Mesodermal cell (in vitro differentiated cells): ENCODE results near the gene MCRS1.

Experiments
- H3K27ac ChIP-seq: 2 replicates; pipeline ENCODE4 v1.7.0; 2013; ENCODE audit warnings: mild to moderate bottlenecking, low read depth, low read length, moderate library complexity; ENCODE audit not compliant: severe bottlenecking
- H3K36me3 ChIP-seq: 2 replicates; pipeline ENCODE4 v1.7.1; 2013; ENCODE audit warnings: mild to moderate bottlenecking, low read length, moderate library complexity; ENCODE audit not compliant: control insufficient read depth, insufficient read depth
- H3K4me1 ChIP-seq: one replicate; pipeline ENCODE4 v1.7.1; 2013; ENCODE audit warnings: mild to moderate bottlenecking, low read length; ENCODE audit not compliant: insufficient read depth, control insufficient read depth, poor library complexity, severe bottlenecking
- H3K4me3 ChIP-seq: 2 replicates; pipeline ENCODE4 v1.7.0; 2013; ENCODE audit warnings: low read length, control low read depth, mild to moderate bottlenecking; ENCODE audit not compliant: insufficient read depth, poor library complexity, severe bottlenecking; ENCODE audit errors: extremely low read depth
- H3K9me3 ChIP-seq: 2 replicates; pipeline ENCODE4 v1.7.1; 2013; ENCODE audit warnings: mild to moderate bottlenecking, low read length, moderate library complexity; ENCODE audit not compliant: control insufficient read depth
- WGBS, 2 experiments: methylation state at CpG; one replicate each; pipeline ENCODE4 v1.1.5; 2013; ENCODE audit warnings: missing lambda C conversion rate in 2 of 2; ENCODE audit not compliant: insufficient coverage in 2 of 2; 5-methylcytosine and 5-hydroxymethylcytosine counted together

The MCRS1 gene

DNA sequence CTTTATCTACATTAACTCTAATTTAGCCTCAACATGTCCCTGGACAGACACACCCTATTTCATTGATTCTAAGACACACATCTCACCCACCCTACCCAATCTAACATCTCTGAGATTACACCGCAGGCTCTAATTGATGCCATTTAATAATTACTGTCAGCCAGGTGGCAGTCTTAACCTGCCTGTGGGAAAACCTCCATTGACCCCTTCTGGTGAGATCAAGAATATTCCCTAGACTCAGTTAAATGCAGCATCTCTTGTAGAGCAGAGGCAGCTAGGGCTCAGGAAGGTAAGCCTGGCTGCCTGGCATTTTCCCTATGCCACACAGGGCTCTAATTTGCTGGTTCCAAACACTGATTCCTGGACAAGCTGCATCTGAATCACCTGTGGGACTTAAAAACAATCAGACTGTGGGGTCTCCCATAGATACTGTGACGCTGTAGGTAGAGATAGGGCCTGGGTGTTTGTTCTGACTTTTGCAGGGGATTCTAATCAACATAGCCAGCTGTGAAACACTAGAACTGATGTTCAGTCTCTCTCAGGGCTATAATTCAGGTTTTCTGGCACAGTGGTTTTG, 14.3 kb downstream of the MCRS1 start:
- H3K4me1 ChIP-seq: peaks cover 11% of the 10 kb centered on the region
- no peak overlapping the region for H3K27ac ChIP-seq
- H3K4me3 ChIP-seq: no peak overlapping the region
- H3K9me3 ChIP-seq: no peaks in the 10 kb centered on the region
- WGBS, 2 experiments: 29 to 69% methylated on average over 1 to 2 of the region's 2 CpGs
- H3K36me3 ChIP-seq: peaks cover 28% of the 10 kb centered on the region

DNA sequence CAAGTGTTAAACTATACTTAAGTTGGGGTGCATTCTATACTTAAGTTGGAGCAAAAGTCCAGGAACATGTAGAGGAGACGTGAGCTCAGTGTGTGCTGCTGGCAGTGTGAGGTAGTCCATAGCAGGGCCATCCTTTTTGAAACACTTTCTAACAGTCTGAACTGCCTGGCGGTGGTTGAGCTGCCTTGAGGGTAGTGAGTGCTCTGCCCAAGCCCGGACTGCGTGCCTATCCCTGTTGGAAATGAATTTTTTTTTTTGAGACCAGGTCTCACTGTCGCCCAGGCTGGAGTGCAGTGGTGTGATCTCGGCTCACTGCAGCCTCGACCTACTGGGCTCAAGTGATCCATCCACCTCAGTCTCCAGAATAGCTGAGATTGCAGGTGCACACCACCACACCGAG, 15.0 kb downstream of the MCRS1 start:
- WGBS, 2 experiments: 80 to 88% methylated on average over 7 to 8 of the region's 8 CpGs
- Histone ChIP-seq H3K9me3 (no peaks in the 10 kb centered on the region), H3K4me3 (no peak overlapping the region), H3K4me1 (peaks cover 11% of the 10 kb centered on the region), H3K27ac (no peak overlapping the region), H3K36me3 (peaks cover 20% of the 10 kb centered on the region)

GRCh38 chr12:49552425-49552824, 15.5 kb downstream of the MCRS1 start:
- H3K9me3 ChIP-seq: no peaks in the 10 kb centered on the region
- no peak overlapping the region for H3K27ac ChIP-seq
- H3K4me3 ChIP-seq: no peak overlapping the region
- peaks cover 11% of the 10 kb centered on the region for H3K4me1 ChIP-seq
- H3K36me3 ChIP-seq: peaks cover 16% of the 10 kb centered on the region
- WGBS, 2 experiments: 81 to 98% methylated on average over 6 to 8 of the region's 9 CpGs

GRCh38 chr12:49552014-49552413, 15.9 kb downstream of the MCRS1 start:
- H3K9me3 ChIP-seq: no peaks in the 10 kb centered on the region
- H3K36me3 ChIP-seq: peaks cover 12% of the 10 kb centered on the region
- no peak overlapping the region for H3K27ac ChIP-seq
- no peak overlapping the region for H3K4me3 ChIP-seq
- peaks cover 11% of the 10 kb centered on the region for H3K4me1 ChIP-seq
- 89 to 90% methylated on average over 7 of the region's 7 CpGs for WGBS, 2 experiments

DNA sequence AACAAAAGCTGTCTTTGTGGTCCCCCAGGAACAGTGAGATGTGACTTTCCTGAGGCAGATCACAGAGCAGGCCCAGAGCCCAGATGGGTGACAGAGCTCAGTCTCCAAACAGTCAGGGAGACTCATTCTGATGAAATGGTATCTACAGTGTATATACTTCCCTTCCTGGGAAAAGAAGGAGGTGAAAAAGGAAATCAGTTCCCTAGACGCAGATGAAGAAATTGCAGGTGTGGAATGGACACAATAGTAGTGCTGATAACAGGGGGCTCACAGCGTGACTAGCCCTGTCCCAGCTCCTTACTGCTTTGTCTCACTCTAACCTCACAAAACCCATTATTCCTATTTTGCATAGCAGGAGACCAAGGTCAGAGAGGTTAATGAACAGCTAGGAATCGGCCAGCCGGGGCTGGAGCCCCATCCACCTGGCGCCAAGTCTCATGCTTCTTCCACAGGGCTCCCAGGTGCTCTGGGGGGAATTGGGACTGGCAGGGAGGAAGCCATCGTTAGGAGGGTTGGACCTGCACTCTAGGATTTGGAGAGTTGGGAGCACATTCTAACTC, 17.2 kb downstream of the MCRS1 start:
- Histone ChIP-seq H3K4me3 (no peak overlapping the region), H3K9me3 (no peaks in the 10 kb centered on the region), H3K27ac (no peak overlapping the region), H3K36me3 (peaks cover under 1% of the 10 kb centered on the region), H3K4me1 (peaks cover 11% of the 10 kb centered on the region)
- 86 to 87% methylated on average over 3 of the region's 6 CpGs for WGBS, 2 experiments

GRCh38 chr12:49549735-49550692, 17.9 kb downstream of the MCRS1 start:
- Histone ChIP-seq H3K36me3 (no peaks in the 10 kb centered on the region), H3K27ac (no peak overlapping the region), H3K9me3 (no peaks in the 10 kb centered on the region), H3K4me1 (peaks cover 7% of the 10 kb centered on the region), H3K4me3 (no peak overlapping the region)
- 92 to 94% methylated on average over 21 to 22 of the region's 28 CpGs for WGBS, 2 experiments

DNA sequence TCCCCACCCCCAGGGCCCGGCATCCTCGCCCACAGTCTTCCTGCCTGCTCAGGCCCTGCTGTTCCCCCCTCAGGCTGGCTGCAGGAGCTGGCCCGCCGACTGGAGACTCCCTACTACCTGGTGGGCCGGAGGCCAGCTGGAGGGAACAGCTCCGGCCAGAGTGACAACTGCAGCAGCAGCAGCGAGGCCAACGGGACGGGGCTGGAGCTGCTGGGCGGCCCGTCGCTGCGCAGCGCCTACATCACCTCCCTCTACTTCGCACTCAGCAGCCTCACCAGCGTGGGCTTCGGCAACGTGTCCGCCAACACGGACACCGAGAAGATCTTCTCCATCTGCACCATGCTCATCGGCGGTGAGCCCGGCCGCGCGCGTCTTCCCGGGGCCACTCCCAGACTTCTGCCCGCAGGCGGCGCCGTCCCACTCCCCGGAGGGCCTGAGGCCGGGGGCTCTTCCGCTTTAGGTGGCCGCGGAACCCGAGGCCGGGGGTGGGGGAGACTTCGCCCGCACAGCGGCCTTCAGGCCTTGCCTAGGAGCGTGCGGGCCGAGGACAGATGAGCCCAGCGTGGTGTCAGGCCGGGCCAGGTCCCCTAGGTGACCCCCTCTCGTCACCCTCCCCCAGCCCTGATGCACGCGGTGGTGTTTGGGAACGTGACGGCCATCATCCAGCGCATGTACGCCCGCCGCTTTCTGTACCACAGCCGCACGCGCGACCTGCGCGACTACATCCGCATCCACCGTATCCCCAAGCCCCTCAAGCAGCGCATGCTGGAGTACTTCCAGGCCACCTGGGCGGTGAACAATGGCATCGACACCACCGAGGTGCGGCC, 18.9 kb downstream of the MCRS1 start:
- Histone ChIP-seq H3K36me3 (no peaks in the 10 kb centered on the region), H3K4me3 (no peak overlapping the region), H3K4me1 (peaks cover 7% of the 10 kb centered on the region), H3K27ac (no peak overlapping the region), H3K9me3 (no peaks in the 10 kb centered on the region)
- WGBS, 2 experiments: 36 to 56% methylated on average over 42 to 54 of the region's 70 CpGs

DNA sequence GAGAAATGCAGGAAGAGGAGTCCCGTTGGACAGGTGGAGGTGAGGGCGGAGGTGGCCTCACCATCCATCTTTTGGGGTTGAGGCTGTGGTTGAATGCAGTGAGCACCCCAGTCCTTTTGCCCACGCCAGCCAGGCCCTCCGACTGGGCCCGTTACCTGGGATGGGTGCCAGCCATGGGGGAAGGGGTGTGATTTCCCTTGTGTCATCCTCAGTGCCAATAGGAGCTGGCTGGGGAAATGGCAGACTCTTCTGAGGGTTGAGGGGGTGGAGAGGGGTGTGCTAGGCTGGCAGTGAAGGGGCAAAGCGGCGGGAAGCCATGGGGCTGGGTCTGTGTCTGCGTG, 19.5 kb downstream of the MCRS1 start:
- WGBS, 2 experiments: 85 to 96% methylated on average over 4 to 7 of the region's 8 CpGs
- Histone ChIP-seq H3K4me3 (no peak overlapping the region), H3K36me3 (no peaks in the 10 kb centered on the region), H3K9me3 (no peaks in the 10 kb centered on the region), H3K27ac (no peak overlapping the region), H3K4me1 (peaks cover 7% of the 10 kb centered on the region)

DNA sequence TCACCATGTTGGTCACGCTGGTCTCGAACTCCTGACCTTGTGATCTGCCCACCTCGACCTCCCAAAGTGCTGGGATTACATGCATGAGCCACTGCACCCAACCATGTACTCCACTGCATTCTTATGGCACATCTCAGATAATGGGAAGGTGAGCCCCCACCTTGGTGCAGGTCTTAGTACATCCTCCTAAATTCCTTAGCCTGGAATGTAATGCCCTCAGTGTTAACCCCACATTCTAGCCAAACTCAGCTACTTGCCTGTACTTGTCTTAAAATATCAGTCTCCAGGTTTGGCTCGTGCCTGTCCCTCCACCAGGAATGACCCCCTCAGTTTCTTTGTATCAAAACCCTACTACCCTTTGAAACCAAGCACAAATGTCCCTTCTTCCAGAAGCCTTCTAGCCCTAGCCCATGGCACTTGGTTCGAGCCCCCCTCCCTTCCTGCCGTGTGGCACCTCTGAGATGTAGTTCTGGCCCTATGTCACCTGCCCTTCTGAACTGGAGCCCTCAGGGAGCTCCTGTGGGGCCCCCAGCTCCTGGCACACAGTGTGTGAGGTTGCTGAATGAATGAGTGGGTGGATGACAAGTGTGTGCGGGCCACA, 20.8 kb downstream of the MCRS1 start:
- Histone ChIP-seq H3K4me3 (no peak overlapping the region), H3K36me3 (no peaks in the 10 kb centered on the region), H3K9me3 (no peaks in the 10 kb centered on the region), H3K27ac (no peak overlapping the region), H3K4me1 (peaks cover 7% of the 10 kb centered on the region)
- 80 to 89% methylated on average over 6 to 7 of the region's 7 CpGs for WGBS, 2 experiments

DNA sequence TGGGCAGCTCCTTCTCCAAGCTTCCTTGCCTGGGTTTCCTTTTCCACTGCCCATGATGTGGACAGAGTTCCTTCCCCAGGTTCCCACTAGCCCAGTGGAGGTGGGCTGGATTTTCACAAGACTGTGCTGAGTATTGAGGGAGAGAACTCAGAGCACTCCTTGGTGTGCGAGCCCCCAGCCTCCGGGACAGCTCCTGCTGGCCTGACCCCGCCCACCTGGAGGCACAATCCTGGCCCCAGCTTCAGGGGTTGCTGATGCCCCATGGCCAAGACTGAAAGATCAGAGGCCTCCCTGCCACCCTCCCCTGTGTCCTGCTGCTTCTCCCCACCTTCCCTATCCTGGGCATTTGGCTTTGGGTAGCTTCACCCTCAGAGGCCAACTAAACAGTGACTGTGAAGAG, 21.5 kb downstream of the MCRS1 start:
- Histone ChIP-seq H3K36me3 (no peaks in the 10 kb centered on the region), H3K27ac (no peak overlapping the region), H3K4me1 (peaks cover 7% of the 10 kb centered on the region), H3K4me3 (no peak overlapping the region), H3K9me3 (no peaks in the 10 kb centered on the region)
- WGBS, 2 experiments: 70% methylated on average over 3 of the region's 3 CpGs
